ENCODE measurements around the gene HES6.

- TF ChIP-seq CTCF (IDR thresholded peaks at IDR 0.05): peak; percentile 99
- TF ChIP-seq ZFX (IDR thresholded peaks at IDR 0.05; ENCODE audit: borderline replicate concordance): no peak
Measured at GRCh38 chr2:238256594-238257104, 16.8 kb upstream of the HES6 start.

Data from 22Rv1 (cell line).